GM12801 (cell line): ENCODE results near the gene MAN1A1.

Experiments used
- CTCF ChIP-seq: IDR thresholded peaks from one replicate; pipeline ENCODE4 v1.5.1; 2011; ENCODE audit warnings: control low read depth; ENCODE audit not compliant: insufficient read length; ENCODE audit errors: extremely low read depth

Gene MAN1A1

DNA sequence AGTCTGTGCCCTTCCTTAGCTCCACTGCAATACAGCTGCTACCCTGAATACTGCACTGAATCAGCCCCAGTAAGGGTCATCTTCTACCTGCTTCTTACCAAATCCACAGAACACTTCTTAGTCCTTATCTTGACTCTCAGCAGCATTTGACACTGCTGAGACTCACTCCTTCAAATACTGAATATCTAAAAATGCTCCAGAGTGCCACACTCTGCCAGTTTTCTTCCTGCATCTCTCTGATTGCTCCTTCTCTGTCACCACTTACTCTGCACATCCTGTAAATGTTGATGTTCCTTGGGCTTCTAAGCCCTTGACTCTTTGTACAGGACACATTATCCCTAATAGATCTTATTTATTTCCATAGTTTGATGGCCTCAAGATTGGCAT is 19.8 kb downstream of the MAN1A1 start:
- no peak for TF ChIP-seq CTCF

- TF ChIP-seq CTCF: no peak
Measured at GRCh38 chr6:119328892-119329793, 20.4 kb downstream of the MAN1A1 start.

GRCh38 chr6:119328254-119328653 is 21.3 kb downstream of the MAN1A1 start:
- TF ChIP-seq CTCF: no peak

GRCh38 chr6:119327810-119328209 is 21.8 kb downstream of the MAN1A1 start:
- TF ChIP-seq CTCF: no peak

DNA sequence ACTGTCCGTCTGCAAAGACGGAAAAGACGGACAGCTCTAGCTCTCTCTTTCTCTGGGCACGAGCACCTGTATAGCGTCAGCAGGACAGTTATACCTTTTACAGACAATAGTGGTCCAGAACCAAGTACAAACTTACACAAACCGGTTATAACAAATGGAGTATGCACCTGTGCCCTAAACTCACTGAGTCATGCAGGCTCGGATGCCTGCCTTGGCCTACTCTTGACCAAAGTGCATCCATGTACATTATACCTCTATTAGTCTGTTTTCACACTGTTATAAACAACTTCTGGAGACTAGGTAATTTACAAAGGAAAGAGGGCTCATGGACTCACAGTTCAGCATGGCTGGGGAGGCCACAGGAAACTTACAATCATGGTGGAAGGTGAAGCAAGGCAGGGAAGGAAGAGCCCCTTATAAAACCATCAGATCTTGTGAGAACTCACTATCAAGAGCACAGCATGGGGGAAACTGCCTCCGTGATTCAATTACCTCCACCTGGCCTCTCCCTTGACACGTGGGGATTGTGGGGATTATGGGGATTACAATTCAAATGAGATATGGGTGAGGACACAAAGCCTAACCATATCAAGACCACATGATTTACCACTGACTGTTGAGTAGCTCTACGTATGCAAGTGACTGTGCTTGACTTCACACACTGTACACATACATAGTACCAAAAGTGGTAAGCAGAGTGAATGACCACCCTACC is 23.1 kb downstream of the MAN1A1 start:
- no peak for TF ChIP-seq CTCF

DNA sequence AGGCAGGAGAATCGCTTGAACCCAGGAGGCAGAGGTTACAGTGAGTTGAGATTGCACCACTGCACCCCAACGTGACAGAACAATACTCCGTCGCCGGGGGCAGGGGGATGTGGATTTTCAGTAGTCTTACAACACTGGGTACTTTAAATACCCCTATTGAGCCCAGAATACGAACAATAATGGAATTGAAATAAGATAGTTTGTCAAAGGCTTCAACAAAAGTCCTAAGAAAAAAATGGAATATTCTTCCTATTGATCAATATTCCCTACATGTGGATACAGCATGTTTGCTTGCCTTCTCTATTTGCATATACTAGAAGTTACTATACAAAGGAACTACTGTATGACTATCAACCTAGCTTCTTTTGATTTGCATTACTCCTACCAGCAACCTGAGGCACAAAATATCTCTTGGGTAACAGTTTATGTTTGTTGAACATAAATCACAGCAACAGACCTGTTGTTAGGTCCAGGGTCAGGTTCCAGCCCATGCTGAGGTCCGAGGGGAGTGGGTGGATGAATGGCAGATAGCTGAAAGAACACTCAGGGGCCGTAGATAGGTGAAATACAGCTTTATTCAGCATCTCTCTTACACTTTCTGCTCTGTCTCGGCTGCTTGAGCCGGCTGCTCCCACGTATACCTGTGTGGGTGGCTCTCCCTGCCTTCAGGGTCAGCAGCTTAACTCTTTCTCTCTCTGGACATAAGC is 23.8 kb downstream of the MAN1A1 start:
- TF ChIP-seq CTCF: no peak

- no peak for TF ChIP-seq CTCF
Measured at GRCh38 chr6:119324718-119325117, 24.8 kb downstream of the MAN1A1 start.
